GM21737 (cell line): ENCODE measurements around the gene PTGES2.
"Not testable (repeated sequence)": the region's sequence is repeated elsewhere in the genome, so short reads cannot be mapped to it uniquely, and the experiment has no call there.

ENCODE experiments used
- ATAC-seq: cut with Tn5 transposase; IDR thresholded peaks from one replicate; pipeline ENCODE4 v1.9.1; 2021; ENCODE audit warnings: mild to moderate bottlenecking, moderate library complexity; ENCODE audit not compliant: unreplicated experiment

The PTGES2 gene

DNA sequence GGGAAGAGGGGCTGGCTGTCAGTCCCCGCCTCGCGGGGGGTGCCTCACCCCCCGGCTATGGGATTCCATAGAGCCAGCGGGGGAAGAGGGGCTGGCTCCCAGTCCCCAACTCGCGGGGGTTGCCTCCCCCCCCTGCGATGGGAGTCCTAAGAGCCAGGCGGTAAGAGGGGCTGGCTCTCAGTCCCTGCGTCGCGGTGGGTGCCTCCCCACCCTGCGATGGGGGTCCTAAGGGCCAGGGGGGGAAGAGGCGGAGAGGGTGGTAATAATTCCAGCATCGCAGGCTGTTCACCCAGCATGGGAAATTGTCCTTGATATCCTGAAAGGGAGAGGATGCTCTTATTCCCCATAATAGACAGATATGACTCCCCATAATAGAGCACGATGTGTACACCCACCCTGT lies 12.1 kb upstream of the PTGES2 start:
- ATAC-seq: no peak

DNA sequence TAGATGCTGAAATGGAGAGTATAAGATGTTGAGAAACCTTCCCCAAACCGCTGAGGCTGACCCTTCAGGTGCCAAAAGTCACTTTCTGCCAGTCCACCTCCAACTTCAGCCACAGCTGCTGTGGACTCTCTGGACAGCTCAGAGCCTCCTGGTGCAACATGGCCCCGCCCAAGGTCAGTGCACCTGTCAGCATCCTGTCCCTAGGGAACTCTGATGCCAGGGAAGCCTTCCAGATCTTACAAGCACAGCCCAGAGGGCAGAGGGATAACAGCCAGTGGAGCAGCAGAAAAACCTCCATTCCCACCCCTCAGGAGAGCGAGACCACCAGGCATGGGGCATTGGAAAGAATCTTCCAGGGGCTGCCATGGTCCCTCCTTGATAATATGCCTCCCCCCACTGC lies 10.5 kb upstream of the PTGES2 start:
- ATAC-seq: no peak

DNA sequence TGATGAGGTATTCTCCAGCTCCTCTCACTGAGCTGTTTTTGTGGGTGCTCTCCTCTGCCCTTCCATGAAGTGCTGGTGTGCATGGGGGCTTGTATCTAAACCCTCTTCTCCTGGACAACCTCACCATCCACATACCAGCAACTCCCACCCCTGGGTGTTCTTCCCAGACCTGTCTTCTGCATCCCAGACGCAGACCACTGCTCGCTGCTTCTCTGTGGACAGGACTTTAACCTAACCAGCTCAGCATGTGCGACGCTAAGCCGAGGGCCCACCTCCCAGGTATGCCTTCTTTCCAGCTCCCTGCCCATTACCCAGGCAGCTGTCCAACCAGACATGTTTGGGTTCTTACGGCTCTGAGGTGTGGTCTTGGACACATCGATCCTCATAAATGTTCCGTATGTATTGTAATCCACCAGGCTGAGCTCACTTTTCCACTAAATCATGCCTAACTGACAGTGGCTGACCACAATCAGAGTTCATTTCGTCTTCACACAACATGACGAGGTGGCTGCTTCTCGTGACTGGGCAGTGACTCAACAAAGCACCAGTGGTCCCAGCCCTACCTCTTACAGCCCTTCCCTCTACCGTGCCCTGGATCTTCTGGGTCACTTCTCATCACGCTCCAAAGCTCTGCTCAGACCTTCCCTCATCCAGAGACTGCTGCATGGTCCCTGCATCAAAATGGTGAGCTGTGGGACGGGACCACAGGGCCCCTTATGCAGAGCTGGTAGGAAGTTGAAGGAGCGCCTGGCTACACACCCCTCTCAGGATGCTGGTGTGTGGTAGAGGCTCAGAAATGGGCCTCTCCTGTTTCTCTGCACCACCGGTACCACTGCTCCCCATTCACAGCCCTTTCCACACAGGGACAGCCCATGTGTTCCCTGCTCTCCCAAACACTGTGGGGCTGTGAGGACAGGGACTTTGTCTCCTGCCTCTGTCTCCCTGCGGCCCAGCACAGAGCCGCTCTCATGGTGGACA lies 9.6 kb upstream of the PTGES2 start:
- ATAC-seq: no peak

GRCh38 chr9:128135561-128135960 lies 8.0 kb upstream of the PTGES2 start:
- not testable (repeated sequence) for ATAC-seq

DNA sequence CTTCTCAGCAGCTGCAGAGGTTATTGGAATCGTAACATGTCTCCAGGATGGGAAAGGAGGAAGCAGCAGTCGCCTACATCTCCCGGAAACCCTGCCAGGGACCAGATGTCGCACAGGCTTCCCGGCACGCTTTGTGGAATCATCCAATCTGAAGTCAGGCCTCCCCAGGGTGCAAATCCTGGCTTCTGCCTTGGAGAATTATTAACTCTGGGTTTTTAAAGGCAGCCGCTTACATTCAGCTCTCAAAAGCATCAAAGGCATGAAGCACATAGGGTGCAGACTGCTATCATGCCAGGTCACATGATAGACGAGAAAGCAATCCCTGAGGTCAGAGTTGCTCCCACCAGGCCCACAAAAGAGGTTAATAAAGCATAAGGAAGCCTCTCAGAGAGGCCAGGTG lies 4.6 kb upstream of the PTGES2 start:
- ATAC-seq: not testable (repeated sequence)

GRCh38 chr9:128131346-128131745 lies 3.8 kb upstream of the PTGES2 start:
- not testable (repeated sequence) for ATAC-seq

GRCh38 chr9:128130651-128131050 lies 3.1 kb upstream of the PTGES2 start:
- ATAC-seq: not testable (repeated sequence)

- ATAC-seq: not testable (repeated sequence)
Observed at GRCh38 chr9:128129976-128130590, 2.6 kb upstream of the PTGES2 start.

GRCh38 chr9:128128836-128129590 lies 1.5 kb upstream of the PTGES2 start:
- no peak for ATAC-seq

- peak; percentile 57 for ATAC-seq
Observed at GRCh38 chr9:128127990-128128835, 684 bp upstream of the PTGES2 start.

GRCh38 chr9:128125580-128126354 lies 1.8 kb downstream of the PTGES2 start:
- no peak for ATAC-seq

GRCh38 chr9:128124873-128125579 lies 2.5 kb downstream of the PTGES2 start:
- ATAC-seq: no peak

DNA sequence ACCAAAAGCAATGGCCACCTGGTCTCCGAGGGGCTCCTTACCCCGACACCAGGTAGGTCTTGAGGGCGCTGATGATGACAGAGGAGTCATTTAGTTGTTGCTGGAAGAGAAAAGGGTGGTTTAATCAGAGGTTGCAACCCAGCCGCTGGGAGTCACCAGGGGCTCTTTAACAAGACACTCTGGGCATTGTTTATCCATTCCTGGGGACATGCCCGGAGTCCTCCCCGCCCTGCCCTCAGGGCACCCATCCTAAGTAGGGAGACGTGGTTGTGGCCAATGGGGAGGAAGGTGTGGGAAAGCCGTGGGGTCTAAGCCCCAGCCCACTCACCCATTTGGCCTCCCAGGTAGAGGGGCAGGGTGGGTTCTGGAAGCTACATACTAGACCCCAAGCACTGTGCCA lies 3.1 kb downstream of the PTGES2 start:
- ATAC-seq: no peak

DNA sequence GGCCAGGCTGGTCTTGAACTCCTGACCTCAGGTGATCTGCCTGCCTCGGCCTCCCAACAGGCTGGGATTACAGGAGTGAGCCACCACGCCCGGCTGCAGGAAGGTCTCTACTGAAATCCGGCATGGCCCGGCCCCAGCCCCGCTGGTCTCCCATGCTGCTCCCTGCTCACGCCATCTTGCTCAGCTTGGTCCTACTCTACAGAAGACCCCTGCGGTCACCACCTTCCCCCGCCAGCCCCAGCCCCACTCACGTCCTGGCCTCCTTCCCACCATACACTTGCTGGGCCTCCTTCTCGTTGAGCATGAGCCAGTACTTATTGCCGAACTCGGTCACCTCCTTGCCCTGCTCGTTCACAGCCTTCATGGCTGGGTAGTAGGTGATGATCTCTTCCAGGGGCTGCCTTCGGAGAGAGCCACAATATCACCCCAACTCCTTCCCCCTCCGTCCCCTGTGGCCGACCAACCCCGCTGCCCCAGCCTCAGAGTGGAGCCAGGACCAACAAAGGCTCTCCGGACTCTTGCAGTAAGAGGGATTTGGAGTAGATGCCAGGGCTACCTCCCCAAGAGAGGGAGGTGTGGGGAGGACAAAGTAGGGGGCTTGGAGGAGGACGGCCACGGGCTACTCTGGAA lies 4.0 kb downstream of the PTGES2 start:
- ATAC-seq: no peak

DNA sequence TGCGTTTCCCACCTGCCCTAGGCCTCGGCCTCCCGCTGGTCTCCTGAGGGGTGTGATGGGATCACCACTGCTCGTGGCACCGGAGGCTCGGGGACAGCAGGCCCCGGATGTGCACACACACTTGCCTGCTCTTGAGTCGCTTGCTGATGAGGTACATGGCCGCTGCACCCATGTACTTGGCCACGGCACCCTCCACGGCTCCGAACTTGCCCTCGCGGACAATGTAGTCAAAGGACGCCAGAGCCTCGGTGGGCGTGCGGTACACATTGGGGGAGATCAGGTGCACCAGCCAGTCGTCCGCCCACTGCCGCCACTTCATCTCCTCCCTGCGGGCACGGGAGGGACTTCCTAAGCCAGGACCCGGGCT lies 4.7 kb downstream of the PTGES2 start:
- no peak for ATAC-seq

GRCh38 chr9:128121924-128122808 lies 5.4 kb downstream of the PTGES2 start:
- ATAC-seq: no peak

DNA sequence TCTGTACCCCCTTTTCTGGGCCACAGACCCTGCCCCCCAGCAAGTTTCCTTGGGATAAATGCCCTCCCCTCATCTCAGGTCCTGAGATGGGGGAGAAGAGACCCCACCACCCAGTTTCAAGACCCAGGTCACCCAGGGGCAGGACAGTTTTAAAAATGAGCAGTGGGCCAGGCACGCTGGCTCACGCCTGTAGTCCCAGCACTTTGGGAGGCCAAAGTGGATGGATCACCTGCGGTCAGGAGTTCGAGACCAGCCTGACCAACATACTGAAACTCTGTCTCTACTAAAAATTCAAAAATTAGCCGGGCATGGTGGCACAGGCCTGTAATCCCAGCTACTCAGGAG lies 6.1 kb downstream of the PTGES2 start:
- ATAC-seq: no peak
